GM12892 (cell line): ENCODE results near the gene P4HA2.

Experiments used
- POLR2A ChIP-seq: IDR thresholded peaks from 2 replicates; pipeline ENCODE4 v1.6.1; 2011; ENCODE audit warnings: low read depth, low read length, control low read depth
- POLR2AphosphoS5 ChIP-seq: IDR thresholded peaks from 2 replicates; pipeline ENCODE4 v1.6.1; 2011; ENCODE audit warnings: low read depth, low read length, control low read depth
- TAF1 ChIP-seq: IDR thresholded peaks from 2 replicates; pipeline ENCODE4 v1.6.1; 2011; ENCODE audit warnings: low read depth, mild to moderate bottlenecking, control low read depth, low read length, borderline replicate concordance

DNA sequence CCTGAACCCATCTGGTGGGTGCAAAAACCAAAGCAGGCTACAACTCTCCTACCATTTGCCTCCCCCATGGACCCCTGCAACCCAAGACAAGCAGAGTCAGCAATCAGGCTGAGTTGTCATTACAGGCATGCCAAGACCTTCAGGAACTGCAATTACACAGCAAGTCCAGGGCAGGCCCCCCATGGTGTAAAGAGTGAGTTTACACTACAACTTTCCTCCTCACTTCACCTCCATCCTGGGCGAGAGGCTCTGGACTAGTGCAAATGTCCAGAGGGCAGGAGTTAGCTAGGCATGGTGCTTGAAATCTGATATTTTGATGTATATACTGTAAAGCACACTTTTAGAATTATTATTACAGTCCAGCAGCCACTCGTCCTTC, 7.0 kb upstream of the P4HA2 start:
- no peak for TF ChIP-seq POLR2A
- TF ChIP-seq TAF1, result no peak
- TF ChIP-seq POLR2AphosphoS5, result no peak
